Neural progenitor cell (in vitro differentiated cells): Measurements from ENCODE around the gene NDUFB4.

Source experiments
- EZH2 ChIP-seq: fragments of 200-600 bp; sonication (generic); IDR thresholded peaks from 2 replicates; pipeline ENCODE4 v1.6.1; 2017; ENCODE audit warnings: antibody characterized with exemption, mild to moderate bottlenecking, moderate library complexity
- EZH2phosphoT487 ChIP-seq: fragments of 200-600 bp; sonication (generic); IDR thresholded peaks from 2 replicates; pipeline ENCODE4 v1.6.1; 2017; ENCODE audit warnings: antibody characterized with exemption
- TF ChIP-seq, protein P1 (sequence below): fragments of 200-600 bp; sonication (generic); IDR thresholded peaks from 2 replicates; pipeline ENCODE4 v1.5.1; 2017; ENCODE audit warnings: antibody characterized with exemption, mild to moderate bottlenecking

DNA sequence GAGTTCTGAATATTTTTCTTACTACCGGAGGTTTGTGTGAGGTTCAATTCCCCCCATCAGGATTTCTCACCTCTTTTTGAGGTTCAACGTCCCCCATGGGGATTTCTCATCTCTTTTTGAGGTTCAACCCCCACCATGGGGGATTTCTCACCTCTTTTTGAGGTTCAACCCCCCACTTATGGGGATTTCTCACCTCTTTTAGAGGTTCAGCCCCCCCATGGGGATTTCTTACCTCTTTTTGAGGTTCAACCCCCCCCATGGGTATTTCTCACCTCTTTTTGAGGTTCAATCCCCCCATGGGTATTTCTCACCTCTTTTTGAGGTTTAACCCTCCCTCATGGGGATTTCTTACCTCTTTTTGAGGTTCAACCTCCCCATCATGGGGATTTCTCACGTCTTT is 26.3 kb downstream of the NDUFB4 start:
- TF ChIP-seq EZH2 (no peak), EZH2phosphoT487 (no peak)
- TF ChIP-seq, protein P1, sequence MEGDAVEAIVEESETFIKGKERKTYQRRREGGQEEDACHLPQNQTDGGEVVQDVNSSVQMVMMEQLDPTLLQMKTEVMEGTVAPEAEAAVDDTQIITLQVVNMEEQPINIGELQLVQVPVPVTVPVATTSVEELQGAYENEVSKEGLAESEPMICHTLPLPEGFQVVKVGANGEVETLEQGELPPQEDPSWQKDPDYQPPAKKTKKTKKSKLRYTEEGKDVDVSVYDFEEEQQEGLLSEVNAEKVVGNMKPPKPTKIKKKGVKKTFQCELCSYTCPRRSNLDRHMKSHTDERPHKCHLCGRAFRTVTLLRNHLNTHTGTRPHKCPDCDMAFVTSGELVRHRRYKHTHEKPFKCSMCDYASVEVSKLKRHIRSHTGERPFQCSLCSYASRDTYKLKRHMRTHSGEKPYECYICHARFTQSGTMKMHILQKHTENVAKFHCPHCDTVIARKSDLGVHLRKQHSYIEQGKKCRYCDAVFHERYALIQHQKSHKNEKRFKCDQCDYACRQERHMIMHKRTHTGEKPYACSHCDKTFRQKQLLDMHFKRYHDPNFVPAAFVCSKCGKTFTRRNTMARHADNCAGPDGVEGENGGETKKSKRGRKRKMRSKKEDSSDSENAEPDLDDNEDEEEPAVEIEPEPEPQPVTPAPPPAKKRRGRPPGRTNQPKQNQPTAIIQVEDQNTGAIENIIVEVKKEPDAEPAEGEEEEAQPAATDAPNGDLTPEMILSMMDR: no peak
